NB4 (cell line): ENCODE data around the gene GALK2.

ENCODE experiments used
- CTCF ChIP-seq: IDR thresholded peaks from one replicate; pipeline ENCODE4 v1.5.1; 2012; ENCODE audit warnings: low read depth, low read length
- POLR2A ChIP-seq: IDR thresholded peaks from 2 replicates; pipeline ENCODE4 v1.6.1; 2011; ENCODE audit warnings: mild to moderate bottlenecking; ENCODE audit not compliant: insufficient read length; ENCODE audit errors: extremely low read depth

GRCh38 chr15:49155834-49156627 lies 14.0 kb upstream of the GALK2 start:
- TF ChIP-seq CTCF = no peak
- TF ChIP-seq POLR2A = peak; percentile 49
